Suppressor macrophage (primary cell): ENCODE results near the gene MED25.
"Not testable (repeated sequence)": the region's sequence is repeated elsewhere in the genome, so short reads cannot be mapped to it uniquely, and the experiment has no call there.

Experiments used
- DNase-seq, 4 experiments: peaks; one replicate each; pipeline ENCODE4 v3.0.0-alpha.2; 2020 to 2022

The MED25 gene

DNA sequence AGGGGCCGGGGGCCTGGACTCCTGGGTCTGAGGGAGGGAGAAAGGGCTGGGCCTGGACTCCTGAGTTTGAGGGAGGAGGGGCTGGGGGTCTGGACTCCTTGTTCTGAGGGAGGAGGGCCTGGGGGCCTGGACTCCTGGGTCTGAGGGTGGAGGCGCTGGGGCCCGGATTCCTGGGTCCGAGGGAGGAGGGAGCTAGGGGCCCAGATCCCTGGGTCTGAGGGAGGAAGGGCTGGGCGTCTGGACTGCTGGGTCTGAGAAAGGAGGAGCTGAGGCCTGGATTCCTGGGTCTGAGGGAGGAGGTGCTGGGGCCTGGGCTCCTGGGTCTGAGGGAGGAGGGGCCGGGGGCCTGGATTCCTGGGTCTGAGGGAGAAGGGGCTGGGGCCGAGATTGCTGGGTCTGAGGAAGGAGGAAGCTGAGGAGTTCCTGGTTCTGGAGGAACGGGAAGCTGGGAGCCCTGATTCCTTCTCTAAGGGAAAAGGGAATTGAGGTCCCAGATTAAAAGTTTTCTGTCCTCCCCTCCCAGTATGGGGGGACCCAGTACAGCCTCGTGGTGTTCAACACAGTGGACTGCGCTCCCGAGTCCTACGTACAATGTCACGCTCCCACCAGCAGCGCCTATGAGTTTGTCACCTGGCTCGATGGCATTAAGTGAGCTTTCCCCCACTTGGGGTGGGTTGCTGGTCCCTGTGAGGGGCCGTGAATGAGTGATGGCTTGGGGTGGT, 721 bp downstream of the MED25 start:
- peak; percentile 23 to 63 (median 38) for DNase-seq

GRCh38 chr19:49819452-49820115, 1.5 kb downstream of the MED25 start:
- not testable (repeated sequence) for DNase-seq

- DNase-seq, result no peak
Observed at GRCh38 chr19:49820125-49820524, 2.0 kb downstream of the MED25 start.

DNA sequence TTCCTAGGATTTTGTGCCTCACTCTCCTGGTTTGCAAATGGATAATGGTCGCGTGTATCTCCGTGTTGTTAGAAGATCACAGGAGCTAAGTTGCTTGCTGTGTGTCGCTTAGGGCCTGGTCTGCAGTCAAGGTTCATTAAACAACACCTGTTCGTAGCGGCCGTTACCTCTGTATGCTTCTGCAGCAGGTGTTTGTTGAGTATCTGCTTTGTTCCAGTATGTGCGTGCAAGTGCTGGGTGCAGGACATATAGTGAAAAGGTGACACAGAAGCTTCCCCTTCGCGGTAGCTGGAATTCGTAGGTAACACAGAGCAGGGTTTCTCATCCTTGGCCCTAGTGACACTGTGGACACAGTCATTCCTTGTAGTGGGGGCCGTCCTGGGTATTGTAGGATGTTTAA, 5.4 kb downstream of the MED25 start:
- DNase-seq, result no peak

- DNase-seq, result no peak
Observed at GRCh38 chr19:49824662-49825061, 6.6 kb downstream of the MED25 start.

DNA sequence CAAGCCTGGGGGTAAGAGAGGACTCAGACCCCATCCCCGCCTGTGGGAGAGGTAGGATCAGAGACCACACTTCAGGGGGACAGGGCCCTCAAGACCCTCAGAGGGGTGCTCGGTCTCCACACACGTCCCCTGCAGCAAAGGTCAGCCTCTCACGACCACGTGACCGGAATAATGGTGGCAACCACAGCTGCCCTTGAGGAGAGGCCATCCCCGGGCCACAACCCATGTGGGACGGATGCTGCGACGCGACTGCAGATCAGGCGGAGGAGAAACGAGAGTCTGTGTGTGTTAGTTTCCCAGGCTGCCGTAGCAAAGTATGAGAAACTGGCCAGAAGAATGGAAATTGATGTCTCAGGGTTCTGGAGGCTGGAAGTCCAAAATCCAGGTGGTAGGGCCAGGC, 8.9 kb downstream of the MED25 start:
- no peak for DNase-seq

DNA sequence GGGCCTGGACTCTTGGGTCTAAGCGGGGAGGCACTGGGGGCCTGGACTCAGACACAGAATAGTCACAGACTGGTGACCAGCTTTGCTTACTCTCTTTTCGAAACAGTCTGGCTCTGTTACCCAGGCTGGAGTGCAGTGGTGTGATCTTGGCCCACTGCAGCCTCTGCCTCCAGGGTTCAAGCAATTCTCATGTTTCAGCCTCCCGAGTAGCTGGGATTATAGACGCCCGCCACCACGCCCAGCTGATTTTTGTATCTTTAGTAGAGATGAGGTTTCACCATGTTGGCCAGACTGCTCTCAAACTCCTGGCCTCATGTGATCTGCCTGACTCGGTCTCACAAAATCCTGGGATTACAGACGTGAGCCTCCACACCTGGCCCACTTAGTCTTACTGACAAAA, 11.1 kb downstream of the MED25 start:
- DNase-seq, result no peak

- DNase-seq, result no peak
Observed at GRCh38 chr19:49829721-49830120, 11.6 kb downstream of the MED25 start.

DNA sequence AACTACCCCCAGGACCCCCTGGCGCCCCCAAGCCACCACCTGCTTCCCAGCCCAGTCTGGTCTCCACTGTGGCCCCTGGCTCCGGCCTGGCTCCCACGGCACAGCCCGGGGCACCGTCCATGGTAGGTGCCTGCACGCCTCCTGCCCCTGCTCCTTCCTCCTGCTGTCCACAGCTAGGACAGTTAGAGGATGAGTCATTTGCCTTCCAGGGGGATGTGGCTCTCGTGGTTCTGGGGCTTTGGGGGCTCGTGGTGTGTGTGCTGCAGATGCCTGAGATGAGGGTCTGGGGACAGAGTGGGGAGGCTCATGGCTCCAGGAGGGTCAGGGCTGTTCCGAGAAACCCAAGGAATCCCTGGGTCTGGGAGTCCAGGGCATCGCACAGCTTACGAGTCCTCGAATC, 12.7 kb downstream of the MED25 start:
- DNase-seq, result no peak

- no peak for DNase-seq
Observed at GRCh38 chr19:49831592-49831991, 13.5 kb downstream of the MED25 start.

GRCh38 chr19:49832556-49832955, 14.5 kb downstream of the MED25 start:
- peak in 2 of 4 experiments; percentile 29 to 41 for DNase-seq

- no peak for DNase-seq
Observed at GRCh38 chr19:49833599-49833998, 15.5 kb downstream of the MED25 start.

DNA sequence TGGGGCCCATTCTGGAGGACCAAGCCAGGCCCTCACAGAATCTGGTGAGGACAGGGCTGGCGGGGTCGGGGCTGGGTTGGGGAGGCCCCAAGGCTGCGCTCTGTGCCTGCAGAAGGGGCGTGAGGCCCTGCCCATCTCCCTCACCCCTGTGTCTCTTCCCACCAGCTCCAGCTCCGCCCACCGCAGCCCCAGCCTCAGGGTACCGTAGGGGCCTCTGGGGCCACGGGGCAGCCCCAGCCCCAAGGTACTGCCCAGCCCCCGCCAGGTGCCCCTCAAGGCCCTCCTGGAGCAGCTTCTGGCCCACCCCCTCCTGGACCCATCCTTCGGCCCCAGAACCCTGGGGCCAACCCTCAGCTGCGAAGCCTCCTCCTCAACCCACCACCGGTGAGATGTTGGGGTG, 17.5 kb downstream of the MED25 start:
- no peak for DNase-seq

GRCh38 chr19:49836176-49837008, 18.3 kb downstream of the MED25 start:
- DNase-seq, result no peak

DNA sequence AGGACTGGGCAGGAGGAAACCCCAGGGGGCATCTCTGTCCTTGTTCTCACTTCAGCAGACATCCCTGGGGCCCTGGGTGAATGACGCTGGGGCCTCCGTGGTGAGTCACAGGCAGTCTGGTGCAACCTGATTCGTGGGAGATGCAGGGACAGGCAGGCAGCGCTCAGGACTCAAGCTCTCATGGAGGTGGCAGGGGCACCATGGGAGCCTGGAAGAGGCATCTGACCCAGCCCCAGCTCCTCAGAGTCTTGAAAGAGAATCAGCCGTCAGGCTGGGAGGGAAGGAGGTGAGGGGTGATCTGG, 18.9 kb downstream of the MED25 start:
- no peak for DNase-seq

GRCh38 chr19:49837425-49837824, 19.3 kb downstream of the MED25 start:
- DNase-seq, result no peak

DNA sequence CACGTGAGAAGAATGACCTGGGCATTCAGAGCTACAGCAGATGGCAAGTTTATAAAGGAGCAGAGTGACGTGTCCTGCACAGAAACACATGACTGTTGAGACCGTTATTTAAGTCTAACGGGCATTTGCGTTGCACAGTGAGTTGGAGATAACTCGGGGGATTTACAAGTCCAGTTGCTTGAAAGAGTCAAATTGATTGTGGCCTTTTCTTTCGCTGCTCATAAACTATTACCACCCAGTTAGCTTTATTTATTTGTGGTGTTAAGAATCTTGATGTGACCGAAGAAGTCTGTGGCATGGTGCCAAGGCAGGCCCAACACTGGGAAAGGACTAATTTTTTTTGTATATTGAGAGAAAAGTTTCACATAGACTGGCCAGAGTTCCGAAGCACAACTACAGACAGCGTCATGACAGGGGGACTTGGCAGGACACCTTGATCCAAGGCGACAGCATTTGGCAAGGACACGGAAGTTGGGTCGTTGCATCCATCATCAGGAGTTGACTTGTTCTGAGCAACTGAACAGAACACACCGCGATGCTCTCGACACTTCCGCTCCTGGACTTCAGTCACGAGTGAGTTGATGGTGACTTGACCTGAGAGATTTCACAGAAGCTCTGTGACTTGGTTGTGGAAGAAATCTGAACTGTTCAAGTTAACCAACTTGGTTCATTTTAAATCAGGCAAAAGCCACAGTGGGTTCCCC, 20.9 kb downstream of the MED25 start:
- no peak for DNase-seq

GRCh38 chr19:49839713-49840112, 21.6 kb downstream of the MED25 start:
- no peak for DNase-seq

DNA sequence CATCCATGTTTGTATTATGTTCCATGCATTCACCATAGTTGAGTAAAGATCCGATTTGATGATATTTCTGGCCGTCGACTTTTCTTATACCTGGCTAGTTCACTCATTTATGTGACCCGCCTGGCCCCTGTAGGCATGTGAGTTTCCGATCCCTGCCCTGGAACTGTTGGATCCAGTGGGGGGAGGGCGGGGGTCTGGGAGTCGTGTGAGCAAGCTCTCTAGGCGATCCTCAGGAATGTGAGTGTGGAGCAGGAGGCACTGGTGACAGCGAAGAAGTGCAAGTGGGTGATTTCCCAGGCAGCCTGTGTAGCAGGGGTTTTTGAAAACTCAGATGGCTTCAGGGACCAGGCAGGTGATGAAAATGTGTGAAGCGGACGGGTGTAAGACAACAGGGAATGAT, 22.2 kb downstream of the MED25 start:
- DNase-seq, result no peak

DNA sequence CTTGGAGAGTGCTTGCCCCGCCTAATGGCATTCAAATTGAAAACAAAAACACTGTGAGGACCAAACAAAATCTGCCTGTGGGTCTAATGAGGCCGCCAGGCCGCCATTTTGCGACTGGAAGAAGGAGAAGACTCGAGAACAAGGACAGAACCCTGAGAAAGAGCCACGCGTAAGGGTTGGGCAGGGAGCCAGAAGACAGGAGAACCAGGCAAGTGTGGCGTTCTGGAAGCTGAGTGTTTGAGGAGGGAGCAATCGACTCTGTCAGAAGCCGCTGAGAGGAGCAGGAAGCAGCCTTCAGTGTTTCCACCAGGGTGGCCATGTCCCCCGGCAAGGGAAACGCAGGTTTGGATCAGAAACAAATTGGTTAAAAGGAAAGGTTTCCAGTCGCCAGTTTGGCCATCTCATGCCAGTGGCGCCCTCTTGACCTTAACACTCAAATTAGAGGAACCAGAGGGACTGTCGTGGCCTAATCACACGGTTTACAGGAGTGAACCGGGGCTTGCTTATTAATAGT, 22.7 kb downstream of the MED25 start:
- DNase-seq, result no peak

- no peak for DNase-seq
Observed at GRCh38 chr19:49843265-49843664, 25.2 kb downstream of the MED25 start.

GRCh38 chr19:49844138-49845095, 26.3 kb downstream of the MED25 start:
- peak; percentile 24 to 68 (median 52) for DNase-seq
